Stromal cell of bone marrow (primary cell): ENCODE data around the gene PCGF3.
"Not testable (repeated sequence)": the region's sequence is repeated elsewhere in the genome, so short reads cannot be mapped to it uniquely, and the experiment has no call there.

Source experiments
- DNase-seq: peaks from one replicate; pipeline ENCODE4 v3.0.0-alpha.2; 2012; ENCODE audit warnings: low read depth

Gene PCGF3

DNA sequence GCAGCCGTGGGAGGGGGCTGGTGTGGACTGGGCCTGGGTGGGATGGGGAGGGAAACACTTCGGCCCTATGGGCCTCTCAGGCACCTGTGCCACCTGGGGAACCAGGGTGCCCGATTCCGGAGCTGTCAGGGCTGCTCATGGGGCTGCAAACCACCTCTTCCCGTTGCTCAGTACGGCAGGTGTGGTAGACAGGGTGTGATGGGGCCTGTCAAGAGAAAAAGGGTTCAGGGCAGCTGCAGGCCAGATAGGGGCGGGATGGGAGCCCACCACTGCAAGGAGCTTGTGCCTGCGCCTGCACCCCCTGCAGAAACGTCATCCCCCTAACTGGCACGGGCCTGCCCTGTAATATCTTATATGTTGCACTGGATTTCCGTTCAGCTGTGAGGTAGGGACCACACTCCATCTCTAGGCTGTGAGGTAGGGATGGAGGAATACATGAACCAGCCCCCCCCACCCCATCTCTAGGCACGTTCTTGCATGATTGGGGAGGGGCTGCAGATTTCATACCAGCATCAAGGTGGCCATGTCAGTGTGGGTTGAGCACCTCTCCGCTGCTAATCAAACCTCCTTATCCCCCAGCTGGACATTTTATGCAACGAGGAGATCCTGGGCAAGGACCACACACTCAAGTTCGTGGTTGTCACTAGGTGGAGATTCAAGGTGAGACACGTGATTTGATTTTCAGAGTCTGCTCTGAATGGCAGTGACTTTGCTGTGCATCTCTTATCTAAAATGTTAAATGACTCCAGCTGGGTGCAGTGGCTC lies 59.0 kb downstream of the PCGF3 start:
- DNase-seq, result no peak

DNA sequence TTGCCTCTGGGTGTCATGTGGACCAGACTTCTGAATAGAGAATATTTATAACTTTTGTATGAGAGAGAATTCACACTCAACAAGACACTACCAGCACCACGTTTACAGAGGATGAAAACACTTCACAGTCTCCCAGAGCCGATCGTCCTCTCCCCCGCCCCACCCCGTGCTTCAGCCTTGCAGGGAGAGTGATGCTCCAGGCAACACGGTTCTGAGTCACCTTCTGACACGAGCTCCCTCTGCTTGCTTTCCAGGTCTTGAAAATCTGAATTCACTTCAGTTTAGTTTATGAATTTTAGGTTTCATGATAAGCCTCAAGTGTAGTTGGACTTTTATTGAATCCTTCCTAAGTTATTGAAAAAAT lies 60.5 kb downstream of the PCGF3 start:
- no peak for DNase-seq

DNA sequence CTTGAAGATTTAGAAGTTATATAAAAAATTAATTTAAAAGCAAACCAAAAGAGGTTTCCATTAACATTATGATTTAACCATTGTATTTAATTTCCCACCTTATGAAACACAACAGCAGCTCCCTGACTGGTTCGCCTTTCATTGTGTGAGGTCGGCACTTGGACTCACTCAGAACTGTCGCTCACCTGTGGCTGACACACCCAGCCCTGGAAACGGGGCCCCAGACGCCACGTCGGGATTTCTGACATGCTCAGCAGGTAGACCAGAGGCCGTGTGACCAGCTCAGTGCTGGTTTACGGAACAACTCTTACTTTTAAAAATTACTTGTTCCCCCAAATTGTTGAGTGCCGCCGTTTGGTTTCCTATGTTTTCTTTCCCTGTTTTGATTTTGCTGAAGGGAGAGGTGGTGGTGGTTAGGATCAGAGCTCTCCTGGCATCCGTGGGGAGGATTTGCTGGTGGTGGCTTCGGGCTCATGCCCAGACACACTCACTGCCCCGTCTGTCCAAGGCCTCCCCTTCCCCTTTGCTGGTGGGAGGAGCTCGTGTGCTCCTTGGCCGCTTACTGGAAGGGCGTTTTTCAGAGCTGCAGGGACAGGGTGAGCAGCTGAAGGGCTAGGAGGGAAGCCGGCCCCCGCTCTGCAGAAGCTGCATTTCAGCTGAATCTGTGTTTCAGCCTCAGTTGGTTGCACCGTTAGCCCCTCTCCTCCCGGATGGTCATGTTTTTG lies 61.1 kb downstream of the PCGF3 start:
- DNase-seq, result no peak

- no peak for DNase-seq
Observed at GRCh38 chr4:768076-768475, 62.4 kb downstream of the PCGF3 start.

- no peak for DNase-seq
Observed at GRCh38 chr4:768995-769394, 63.4 kb downstream of the PCGF3 start.

GRCh38 chr4:769511-769910 lies 63.9 kb downstream of the PCGF3 start:
- DNase-seq, result no peak

- DNase-seq, result no peak
Observed at GRCh38 chr4:770022-770421, 64.4 kb downstream of the PCGF3 start.

DNA sequence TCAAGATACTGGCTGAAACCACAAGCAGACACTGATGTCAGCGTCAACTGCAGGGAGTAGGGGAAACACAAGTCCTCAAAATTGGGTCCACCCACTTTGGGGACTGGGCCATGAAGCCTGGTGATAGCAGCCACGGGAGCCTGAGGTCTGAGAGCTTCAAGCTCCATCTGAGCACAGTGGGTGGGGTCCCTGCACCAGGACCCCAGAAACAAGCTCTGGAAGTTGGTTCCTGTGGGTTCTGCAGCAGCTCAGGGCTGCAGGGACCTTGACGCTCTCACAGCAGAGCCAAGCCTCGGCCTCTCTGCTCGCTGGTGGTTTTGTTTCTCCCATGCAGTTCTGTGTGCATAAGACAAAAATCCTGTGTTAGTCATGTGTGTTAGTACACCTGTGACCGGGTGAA lies 65.8 kb downstream of the PCGF3 start:
- no peak for DNase-seq

GRCh38 chr4:772118-772517 lies 66.5 kb downstream of the PCGF3 start:
- no peak for DNase-seq

- no peak for DNase-seq
Observed at GRCh38 chr4:772776-773175, 67.1 kb downstream of the PCGF3 start.

DNA sequence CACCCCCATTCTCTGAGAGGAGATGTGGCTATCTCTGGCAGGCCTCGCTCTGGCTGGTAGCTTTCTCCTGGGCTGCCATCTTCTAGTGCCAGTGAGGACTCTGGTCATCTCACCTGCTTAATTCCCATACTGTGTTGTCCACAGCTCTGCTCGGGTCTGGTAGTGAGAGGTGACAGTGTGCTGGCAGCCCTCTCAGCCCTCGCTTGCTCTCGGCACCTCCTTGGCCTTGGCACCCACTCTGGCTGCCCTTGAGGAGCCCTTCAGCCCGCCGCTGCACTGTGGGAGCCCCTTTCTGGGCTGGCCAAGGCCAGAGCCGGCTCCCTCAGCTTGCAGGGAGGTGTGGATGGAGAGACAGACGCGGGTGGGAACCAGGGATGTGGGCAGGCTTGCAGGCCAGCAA lies 67.6 kb downstream of the PCGF3 start:
- DNase-seq, result no peak

DNA sequence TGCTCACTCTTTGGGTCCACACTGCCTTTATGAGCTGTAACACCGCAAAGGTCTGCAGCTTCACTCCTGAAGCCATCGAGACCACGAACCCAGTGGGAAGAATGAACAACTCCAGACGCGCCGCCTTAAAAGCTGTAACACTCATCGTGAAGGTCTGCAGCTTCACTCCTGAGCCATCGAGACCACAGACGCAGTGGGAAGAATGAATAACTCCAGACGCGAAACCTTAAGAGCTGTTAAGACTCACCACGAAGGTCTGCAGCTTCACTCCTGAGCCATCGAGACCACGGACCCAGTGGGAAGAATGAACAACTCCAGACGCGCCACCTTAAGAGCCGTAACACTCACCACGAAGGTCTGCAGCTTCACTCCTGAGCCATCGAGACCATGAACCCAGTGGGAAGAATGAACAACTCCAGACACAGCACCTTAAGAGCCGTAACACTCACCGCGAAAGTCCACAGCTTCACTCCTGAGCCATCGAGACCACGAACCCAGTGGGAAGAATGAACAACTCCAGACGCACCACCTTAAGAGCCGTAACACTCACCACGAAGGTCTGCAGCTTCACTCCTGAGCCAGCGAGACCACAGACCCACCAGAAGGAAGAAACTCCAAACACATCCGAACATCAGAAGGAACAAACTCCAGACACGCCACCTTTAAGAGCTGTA lies 68.9 kb downstream of the PCGF3 start:
- not testable (repeated sequence) for DNase-seq

- DNase-seq, result not testable (repeated sequence)
Observed at GRCh38 chr4:775485-775884, 69.9 kb downstream of the PCGF3 start.

DNA sequence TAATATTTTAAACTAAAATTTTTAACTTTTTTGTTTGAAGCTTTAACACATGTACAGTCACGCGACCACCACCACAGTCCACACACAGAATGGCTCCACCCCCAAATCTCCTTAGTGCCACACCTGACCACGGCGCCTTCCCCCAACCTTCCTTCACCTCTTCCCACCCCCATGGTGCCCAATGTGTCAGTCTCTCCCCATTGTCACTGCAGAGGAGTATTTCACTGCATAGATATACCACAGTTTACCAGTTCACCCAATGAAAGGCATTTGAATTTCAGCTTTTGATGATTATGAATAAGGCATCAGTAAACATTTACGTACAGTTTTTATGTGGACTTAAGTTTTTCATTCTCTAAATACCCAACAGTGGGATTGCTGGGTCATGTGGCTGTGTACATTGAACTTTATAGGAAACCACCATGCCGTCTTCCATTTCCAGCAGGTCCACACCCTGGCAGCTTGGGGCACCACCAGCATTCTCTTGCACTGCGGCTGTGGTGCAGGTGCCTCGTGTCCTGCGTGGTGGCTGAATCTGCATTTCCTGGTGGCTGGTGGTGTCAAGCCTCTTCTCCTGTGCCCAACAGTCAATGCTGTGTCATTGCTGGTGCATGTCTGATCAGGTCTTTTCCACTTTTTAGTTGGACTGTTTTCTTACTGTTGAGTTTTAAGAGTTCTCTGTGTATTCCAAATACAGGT lies 71.3 kb downstream of the PCGF3 start:
- DNase-seq, result no peak

DNA sequence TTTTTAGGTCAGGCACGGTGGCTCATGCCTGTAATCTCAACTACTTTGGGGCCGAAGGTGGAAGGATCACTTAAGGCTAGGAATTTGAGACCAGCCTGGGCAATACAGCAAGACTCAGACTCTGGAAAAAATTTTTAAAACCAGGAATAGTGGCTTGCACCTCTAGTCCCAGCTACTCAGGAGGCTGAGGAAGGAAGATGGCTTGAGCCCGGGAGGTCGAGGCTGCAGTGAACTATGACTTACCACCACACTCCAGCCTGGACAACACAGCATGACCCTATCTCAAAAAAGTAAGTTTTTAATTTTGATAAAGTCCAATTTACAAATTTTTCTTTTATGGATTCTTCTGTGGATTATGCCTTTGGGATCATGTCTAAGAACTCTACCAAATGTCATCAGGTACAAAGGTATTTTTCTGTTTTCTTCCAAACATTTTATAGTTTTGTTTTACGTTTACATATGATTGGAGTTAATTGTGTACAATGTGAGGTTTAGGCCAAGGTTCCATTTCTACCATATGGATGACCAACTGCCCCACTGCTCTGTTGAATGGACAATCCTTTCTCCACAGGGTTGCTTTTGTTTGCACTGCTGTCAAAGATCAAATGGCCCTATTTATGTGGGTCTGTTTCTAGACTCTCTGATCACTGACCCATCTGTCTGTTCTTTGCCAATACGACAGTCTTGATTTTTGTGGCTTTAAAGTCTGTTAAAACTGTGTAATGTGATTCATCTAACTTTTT lies 72.1 kb downstream of the PCGF3 start:
- no peak for DNase-seq

DNA sequence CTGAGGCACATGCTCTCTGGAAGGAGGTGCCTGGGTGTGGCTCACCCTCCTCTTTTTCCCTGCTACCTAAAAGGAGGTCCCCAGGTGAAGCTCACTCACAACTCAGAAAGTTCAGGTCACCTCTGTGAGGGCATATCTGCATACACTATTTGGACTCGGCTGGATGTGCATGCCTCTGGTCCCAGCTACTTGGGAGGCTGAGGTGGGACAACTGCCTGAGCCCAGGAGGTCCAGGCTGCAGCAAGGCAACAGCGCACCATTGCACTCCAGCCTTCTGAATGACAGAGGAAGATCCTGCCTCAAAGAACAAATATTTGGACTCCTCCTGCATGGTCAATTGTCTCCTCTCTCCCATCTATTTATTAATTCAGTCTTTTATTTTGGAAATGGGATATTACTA lies 73.9 kb downstream of the PCGF3 start:
- DNase-seq, result no peak

- not testable (repeated sequence) for DNase-seq
Observed at GRCh38 chr4:780255-780654, 74.6 kb downstream of the PCGF3 start.

GRCh38 chr4:780716-781492 lies 75.3 kb downstream of the PCGF3 start:
- no peak for DNase-seq

- DNase-seq, result peak; percentile 99
Observed at GRCh38 chr4:781493-782216, 76.0 kb downstream of the PCGF3 start.
